T-cell (primary cell): ENCODE results near the gene SEZ6L. TPM values are rescaled to one million over a fixed set of nuclear protein-coding genes. Genes with fewer than 3 reads are reported as not detected.

ENCODE experiments used
- ATAC-seq, 4 experiments: fragments of 200-7000 bp in 3 of 4; fragments of 150-1000 bp in 1 of 4; cut with Tn5 transposase; replicated peaks in 1 of 4; 1 replicate in 3 of 4; 2 replicates in 1 of 4; pipeline ENCODE4 v1.10.0; 2021; ENCODE audit warnings: moderate library complexity in 3 of 4, mild to moderate bottlenecking in 2 of 4, moderate number of reproducible peaks in 1 of 4
- CTCF ChIA-PET, 2 donors: fragments of 300-600 bp; sonication (Branson Sonifier 250); formaldehyde crosslinking; loops; one replicate each; lab custom pipeline; 2022; ENCODE audit warnings: antibody characterized with exemption in 2 of 2; lab: Charles Lee
- POLR2A ChIA-PET, 2 donors: fragments of 300-600 bp; sonication (Branson Sonifier 250); formaldehyde crosslinking; loops; one replicate each; lab custom pipeline; 2022; ENCODE audit warnings: antibody characterized with exemption in 2 of 2; lab: Charles Lee
- DNase-seq, 35 experiments: peaks; one replicate each; pipeline versions ENCODE4 v3.0.0 to v3.0.0-alpha.2; 2013 to 2023
- H3K27ac ChIP-seq: one replicate; pipeline ENCODE4 v1.5.1; 2013; ENCODE audit warnings: low read length
- H3K27me3 ChIP-seq, 2 experiments: replicated peaks in 1 of 2; 1 replicate in 1 of 2; 2 replicates in 1 of 2; pipeline versions ENCODE4 v1.6.1 to v1.7.0; 2013; ENCODE audit warnings: low read length in 1 of 2, mixed read lengths in 1 of 2; ENCODE audit not compliant: control insufficient read depth in 2 of 2, insufficient read depth in 2 of 2; ENCODE audit errors: extremely low read depth in 1 of 2
- H3K36me3 ChIP-seq, 2 donors: 1 replicate in 1 of 2; 2 replicates in 1 of 2; pipeline versions ENCODE4 v1.6.1 to v1.7.0; 2013; ENCODE audit warnings: low read length in 1 of 2; ENCODE audit not compliant: control insufficient read depth in 2 of 2, insufficient read depth in 1 of 2; ENCODE audit errors: extremely low read depth in 1 of 2
- H3K4me1 ChIP-seq, 2 experiments: 1 replicate in 1 of 2; 2 replicates in 1 of 2; pipeline versions ENCODE4 v1.6.1 to v1.7.0; 2013; ENCODE audit warnings: low read length in 2 of 2, mixed read lengths in 1 of 2; ENCODE audit not compliant: insufficient read depth in 2 of 2, control insufficient read depth in 1 of 2; ENCODE audit errors: extremely low read depth in 1 of 2
- H3K4me3 ChIP-seq, 2 donors: 1 replicate in 1 of 2; 2 replicates in 1 of 2; pipeline versions ENCODE4 v1.5.1 to v1.7.0; 2013; ENCODE audit warnings: mild to moderate bottlenecking in 2 of 2, low read length in 1 of 2, moderate library complexity in 1 of 2; ENCODE audit not compliant: control insufficient read depth in 1 of 2; ENCODE audit errors: extremely low read depth in 1 of 2
- H3K9me3 ChIP-seq: 2 replicates; pipeline ENCODE4 v1.7.0; 2013
- H3K27ac Mint-ChIP-seq, 2 donors: one replicate each; pipeline ENCODE4 v1.8.0; 2020 to 2021; ENCODE audit warnings: mild to moderate bottlenecking in 2 of 2, mixed read lengths in 2 of 2
- H3K27me3 Mint-ChIP-seq, 2 donors: one replicate each; pipeline ENCODE4 v1.8.0; 2021 to 2022; ENCODE audit warnings: mixed read lengths in 2 of 2
- H3K36me3 Mint-ChIP-seq: one replicate; pipeline ENCODE4 v1.8.0; 2021; ENCODE audit warnings: mixed read lengths
- H3K4me1 Mint-ChIP-seq, 3 donors: one replicate each; pipeline ENCODE4 v1.8.0; 2020 to 2022; ENCODE audit warnings: mixed read lengths in 3 of 3, mild to moderate bottlenecking in 1 of 3
- H3K4me3 Mint-ChIP-seq, 3 donors: one replicate each; pipeline ENCODE4 v1.8.0; 2020 to 2022; ENCODE audit warnings: mild to moderate bottlenecking in 3 of 3, mixed read lengths in 3 of 3, moderate library complexity in 3 of 3
- H3K9me3 Mint-ChIP-seq, 3 donors: one replicate each; pipeline ENCODE4 v1.8.0; 2020 to 2022; ENCODE audit warnings: mixed read lengths in 3 of 3
- WGBS: methylation state at CpG from one replicate; pipeline ENCODE4 v1.1.5; 2013; ENCODE audit warnings: missing lambda C conversion rate; ENCODE audit not compliant: insufficient coverage; 5-methylcytosine and 5-hydroxymethylcytosine counted together
- total RNA-seq, 35 experiments: library from RNA in 6 of 35; stranded (reverse) in 6 of 35; fragments of 120-200 nt in 1 of 35; gene quantifications; one replicate each; pipeline versions ENCODE4 v1.2.1 to v1.2.4 and lab custom pipeline; 2013 to 2026

SEZ6L gene
- total RNA-seq = not detected
- total RNA-seq (2013) = not detected
- 0 to 0.12 (median 0) reads per million in 29 experiments for total RNA-seq (lab: John Stamatoyannopoulos, UW)

DNA sequence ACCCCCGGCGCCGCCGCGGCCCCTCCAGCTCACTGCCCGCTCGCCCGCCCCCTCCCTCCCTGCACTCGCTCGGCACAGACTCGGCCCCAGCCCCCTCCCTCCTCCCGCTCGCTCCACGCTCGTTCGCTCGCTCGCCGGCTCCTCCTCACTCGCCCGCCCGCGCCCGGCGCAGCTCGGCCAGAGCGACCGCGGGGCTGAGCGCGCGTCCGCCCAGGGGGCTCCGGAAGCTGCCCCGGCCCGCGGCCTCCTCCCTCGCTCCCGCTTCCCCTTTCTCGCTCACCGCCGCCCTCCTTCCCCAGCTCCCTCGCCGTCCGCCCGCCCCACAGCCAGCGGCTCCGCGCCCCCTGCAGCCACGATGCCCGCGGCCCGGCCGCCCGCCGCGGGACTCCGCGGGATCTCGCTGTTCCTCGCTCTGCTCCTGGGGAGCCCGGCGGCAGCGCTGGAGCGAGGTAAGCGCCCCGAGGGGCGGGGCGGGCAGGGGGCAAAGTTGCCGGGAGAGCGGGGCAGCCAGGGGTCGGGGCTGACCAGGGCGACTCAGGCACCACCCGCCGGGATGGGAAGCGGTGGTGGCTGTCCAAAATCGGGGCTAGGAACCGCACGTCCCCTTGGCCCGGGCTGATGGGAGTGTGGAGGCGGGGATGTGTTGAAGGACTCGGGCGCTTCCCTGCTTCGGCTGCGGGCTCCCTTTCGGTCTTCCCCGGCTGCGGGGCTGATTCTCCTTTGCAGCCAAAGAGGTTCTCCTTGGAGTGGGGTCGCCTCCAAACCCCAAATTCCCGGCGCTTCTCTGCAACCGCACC is at the start of gene SEZ6L:
Gene SEZ6L, plus strand, starts transcription at position 148 of the 797 bp plus-strand sequence. Its CDS starts 208 bp downstream, at position 356.
- 2% methylated on average over 79 of the region's 92 CpGs for WGBS
- peak within 1 kb of the TSS in 1 of 2 donors; percentile 25 for H3K27ac Mint-ChIP-seq

DNA sequence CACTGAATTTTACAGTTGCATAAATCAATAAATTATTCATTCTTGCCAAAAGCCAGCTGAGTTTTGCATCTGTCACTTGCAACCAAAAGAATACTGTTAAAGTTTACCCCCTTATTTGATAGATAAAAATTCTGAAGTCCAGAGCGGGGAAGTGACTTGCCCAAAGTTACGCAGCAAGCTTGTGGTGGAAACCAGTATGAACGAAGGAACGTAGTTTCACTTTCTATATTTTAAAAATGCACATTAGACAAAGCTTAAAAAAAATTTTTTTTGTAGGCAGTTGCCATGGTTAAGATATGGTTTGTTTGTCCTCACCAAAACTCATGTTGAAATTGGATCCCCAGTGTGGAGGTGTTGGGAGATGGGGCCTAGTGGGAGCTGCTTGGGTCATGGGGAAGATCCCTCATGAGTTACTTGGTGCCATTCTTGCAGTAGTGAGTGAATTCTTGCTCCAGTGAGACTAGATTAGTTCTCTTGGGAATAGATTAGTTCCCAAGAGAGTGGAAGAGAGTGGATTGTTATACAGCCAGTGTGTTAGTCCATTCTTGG is 46.3 kb upstream of the SEZ6L start:
- Mint-ChIP-seq H3K4me3 (peak overlapping the region in 1 of 3 donors; percentile 4), H3K4me1 (peaks cover 0 to 5% (median 4%) of the 10 kb centered on the region in 3 donors), H3K27me3 (peaks cover 0 to 22% of the 10 kb centered on the region in 2 donors), H3K27ac (no peak overlapping the region), H3K9me3 (peaks cover 2 to 6% (median 3%) of the 10 kb centered on the region in 3 donors), H3K36me3 (no peaks in the 10 kb centered on the region)
- Histone ChIP-seq H3K4me3 (no peak overlapping the region), H3K27me3 (no peaks in the 10 kb centered on the region), H3K9me3 (no peaks in the 10 kb centered on the region), H3K4me1 (no peaks in the 10 kb centered on the region), H3K36me3 (no peaks in the 10 kb centered on the region), H3K27ac (no peak overlapping the region)
- ChIA-PET CTCF (no interaction called here), POLR2A (no interaction called here)
- no peak for ATAC-seq
- WGBS = no CpG with 5 or more reads among the region's 4 CpGs
- DNase-seq = no peak

More for the DNA sequence above, at the start of gene SEZ6L:
- Histone ChIP-seq H3K4me3 (no peak within 1 kb of the TSS), H3K36me3 (no peaks in the 10 kb centered on the region), H3K27me3 (peaks cover 3 to 40% of the 10 kb centered on the region in 2 experiments), H3K4me1 (peaks cover 0 to 4% of the 10 kb centered on the region in 2 experiments), H3K27ac (no peak within 1 kb of the TSS), H3K9me3 (no peaks in the 10 kb centered on the region)
- no peak for DNase-seq
- Mint-ChIP-seq H3K9me3 (no peaks in the 10 kb centered on the region), H3K36me3 (no peaks in the 10 kb centered on the region), H3K27me3 (peaks cover 68 to 76% of the 10 kb centered on the region in 2 donors), H3K4me1 (peaks cover 6 to 7% (median 6%) of the 10 kb centered on the region in 3 donors), H3K4me3 (peak within 1 kb of the TSS in 1 of 3 donors; percentile 74)
- ChIA-PET CTCF (no interaction called here), POLR2A (no interaction called here)
- no peak for ATAC-seq

DNA sequence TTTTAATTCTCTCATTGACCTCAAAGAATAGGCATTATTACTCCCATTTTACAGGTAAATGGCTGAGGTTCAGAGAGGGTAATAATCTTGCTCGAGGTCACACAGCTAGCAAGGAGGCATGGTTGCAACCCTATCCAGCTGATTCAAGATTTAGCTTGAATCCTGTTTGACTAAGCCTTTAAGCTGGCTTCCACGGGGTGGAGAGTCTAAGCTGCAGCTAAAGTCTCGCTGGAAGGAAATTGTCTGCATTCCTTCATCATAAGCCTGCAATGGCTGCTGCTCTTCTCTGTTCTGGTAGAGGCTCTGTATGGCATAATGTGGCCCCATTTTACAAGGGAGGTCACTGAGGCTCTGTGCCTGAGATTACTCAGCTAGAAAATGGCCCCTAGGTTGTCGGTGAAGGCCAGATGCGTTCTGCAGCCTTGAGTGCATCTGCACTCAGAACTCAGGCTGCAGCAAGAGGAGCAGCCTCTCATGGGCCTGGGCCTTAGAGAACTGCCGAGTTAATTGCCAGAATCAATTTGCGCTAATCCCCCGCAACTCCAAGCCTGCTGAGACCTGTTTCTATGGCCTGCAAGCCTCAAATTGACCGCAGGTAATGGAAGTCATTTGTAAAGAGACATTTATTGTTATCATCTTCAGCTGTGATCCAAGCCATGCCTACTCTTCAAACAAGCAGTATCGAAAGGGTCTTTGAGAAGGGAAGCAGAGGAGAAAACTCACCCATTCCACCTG is 44.1 kb upstream of the SEZ6L start:
- Mint-ChIP-seq H3K27me3 (peaks cover 2 to 12% of the 10 kb centered on the region in 2 donors), H3K4me3 (no peak overlapping the region), H3K9me3 (peaks cover under 1 to 6% (median 2%) of the 10 kb centered on the region in 3 donors), H3K4me1 (peaks cover 0 to 5% (median 4%) of the 10 kb centered on the region in 3 donors), H3K36me3 (no peaks in the 10 kb centered on the region), H3K27ac (no peak overlapping the region)
- H3K4me1 ChIP-seq = no peaks in the 10 kb centered on the region
- no peaks in the 10 kb centered on the region for H3K9me3 ChIP-seq
- no peak overlapping the region for H3K27ac ChIP-seq
- ATAC-seq (no peak), DNase-seq (no peak)
- H3K4me3 ChIP-seq = no peak overlapping the region
- WGBS = 80% methylated on average over 8 of the region's 10 CpGs
- H3K36me3 ChIP-seq = no peaks in the 10 kb centered on the region
- ChIA-PET CTCF (no interaction called here), POLR2A (no interaction called here)
- H3K27me3 ChIP-seq = peaks cover 0 to 4% of the 10 kb centered on the region in 2 experiments

DNA sequence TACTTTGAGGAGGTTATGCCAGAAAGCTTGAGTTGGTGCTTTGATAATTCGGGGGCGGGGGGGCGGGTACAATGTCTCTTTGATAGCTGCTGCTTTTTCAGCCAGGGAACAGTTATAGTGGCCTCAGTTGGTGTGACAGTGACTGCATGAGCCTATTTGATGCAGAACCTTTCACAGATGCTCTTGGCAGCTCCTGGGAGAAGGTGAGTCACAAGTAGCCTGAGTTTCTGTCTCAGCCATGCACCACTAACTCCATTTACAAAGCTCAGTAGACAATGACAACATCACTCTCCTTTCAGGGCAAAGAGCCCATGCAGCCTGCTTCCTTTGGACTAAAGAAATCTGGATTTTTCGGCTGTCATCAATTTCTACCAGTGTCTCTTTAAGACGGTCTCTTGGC is 42.1 kb upstream of the SEZ6L start:
- Mint-ChIP-seq H3K27me3 (peaks cover 4 to 8% of the 10 kb centered on the region in 2 donors), H3K36me3 (no peaks in the 10 kb centered on the region), H3K4me1 (peaks cover 0 to 4% (median 3%) of the 10 kb centered on the region in 3 donors), H3K4me3 (no peak overlapping the region), H3K9me3 (peaks cover 0 to 6% (median 2%) of the 10 kb centered on the region in 3 donors), H3K27ac (no peak overlapping the region)
- DNase-seq (no peak), ATAC-seq (no peak)
- H3K36me3 ChIP-seq = no peaks in the 10 kb centered on the region
- no peak overlapping the region for H3K4me3 ChIP-seq
- POLR2A ChIA-PET = no interaction called here
- H3K27me3 ChIP-seq = peaks cover 2 to 4% of the 10 kb centered on the region in 2 experiments
- no peak overlapping the region for H3K27ac ChIP-seq
- 80% methylated on average over 2 of the region's 5 CpGs for WGBS
- no peaks in the 10 kb centered on the region for H3K9me3 ChIP-seq
- no peaks in the 10 kb centered on the region for H3K4me1 ChIP-seq
- CTCF ChIA-PET = no interaction called here

DNA sequence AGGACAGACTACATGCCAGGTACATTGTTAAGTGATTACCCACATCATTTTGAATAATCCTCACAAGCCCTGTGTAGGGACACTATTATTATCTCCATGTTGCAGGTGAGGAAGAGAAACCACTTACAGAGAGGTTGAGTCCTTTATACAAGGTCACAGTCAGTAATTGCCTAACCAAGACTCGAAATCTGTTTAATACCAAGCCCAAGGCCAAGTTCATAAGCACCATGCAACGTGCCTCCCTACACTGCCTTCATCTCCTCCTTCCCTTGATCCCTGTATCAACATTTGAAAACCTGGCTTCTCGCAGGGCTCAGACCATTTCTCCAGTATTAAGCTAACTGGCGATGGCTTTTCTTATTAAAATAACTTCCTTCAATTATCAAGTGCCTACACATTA is 41.7 kb upstream of the SEZ6L start:
- Histone ChIP-seq H3K4me1 (no peaks in the 10 kb centered on the region), H3K27me3 (peaks cover 2 to 4% of the 10 kb centered on the region in 2 experiments), H3K27ac (no peak overlapping the region), H3K9me3 (no peaks in the 10 kb centered on the region), H3K4me3 (no peak overlapping the region), H3K36me3 (no peaks in the 10 kb centered on the region)
- WGBS = 8% methylated on average over 2 of the region's 4 CpGs
- no peak overlapping the region for H3K27ac Mint-ChIP-seq
- no peaks in the 10 kb centered on the region for H3K36me3 Mint-ChIP-seq
- H3K4me3 Mint-ChIP-seq = no peak overlapping the region
- peaks cover 4 to 8% of the 10 kb centered on the region in 2 donors for H3K27me3 Mint-ChIP-seq
- ATAC-seq = no peak
- POLR2A ChIA-PET = no interaction called here
- no peaks in the 10 kb centered on the region for H3K4me1 Mint-ChIP-seq
- DNase-seq = no peak
- peaks cover 0 to 6% (median 2%) of the 10 kb centered on the region in 3 donors for H3K9me3 Mint-ChIP-seq
- CTCF ChIA-PET = no interaction called here

DNA sequence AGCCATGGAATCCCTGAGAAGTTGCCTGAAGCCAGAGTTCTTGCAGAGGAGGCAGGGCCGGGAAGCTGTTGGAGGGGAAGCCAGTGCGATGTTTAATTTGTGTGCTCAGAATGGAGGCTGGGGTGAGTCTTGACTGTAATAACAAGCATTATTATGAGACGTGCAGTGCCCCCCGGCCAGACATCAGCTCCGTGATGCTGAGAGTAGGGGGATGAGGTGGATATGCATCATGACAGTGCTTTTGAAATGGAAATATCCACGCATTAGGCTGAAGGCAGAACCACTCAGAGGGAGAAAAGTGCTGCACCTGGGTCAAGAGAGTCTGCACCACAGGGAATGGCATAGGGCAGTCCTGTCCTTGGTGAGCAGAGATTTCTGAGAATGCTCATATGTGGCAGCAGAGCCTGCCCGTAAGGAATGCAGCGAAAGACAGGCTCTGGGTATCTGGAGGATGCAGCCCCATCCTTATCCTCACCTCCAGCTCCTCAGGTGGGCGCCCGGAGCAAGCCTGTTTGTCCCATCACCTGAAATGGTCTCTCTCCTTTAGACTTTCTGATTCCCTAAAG is 37.6 kb upstream of the SEZ6L start:
- Mint-ChIP-seq H3K27ac (no peak overlapping the region), H3K9me3 (no peaks in the 10 kb centered on the region), H3K4me1 (no peaks in the 10 kb centered on the region), H3K4me3 (no peak overlapping the region), H3K36me3 (no peaks in the 10 kb centered on the region), H3K27me3 (peaks cover 4 to 8% of the 10 kb centered on the region in 2 donors)
- no peaks in the 10 kb centered on the region for H3K4me1 ChIP-seq
- WGBS = 59% methylated on average over 6 of the region's 10 CpGs
- ATAC-seq = no peak
- no peak for DNase-seq
- no peaks in the 10 kb centered on the region for H3K36me3 ChIP-seq
- ChIA-PET CTCF (no interaction called here), POLR2A (no interaction called here)
- H3K4me3 ChIP-seq = no peak overlapping the region
- H3K27ac ChIP-seq = no peak overlapping the region
- no peaks in the 10 kb centered on the region for H3K9me3 ChIP-seq
- peaks cover 5 to 8% of the 10 kb centered on the region in 2 experiments for H3K27me3 ChIP-seq
